SK-N-SH (cell line): ENCODE measurements around the gene HLA-DPB1. TPM values are rescaled to one million over a fixed set of nuclear protein-coding genes. Genes with fewer than 3 reads are reported as not detected.
A peak's percentile ranks its signal among the peaks of the same experiment; 100 is the strongest.

Experiments used
- CTCF ChIA-PET: fragments of 300-600, 350-600 bp; formaldehyde crosslinking; extraction: SDS; loops from one replicate; lab custom pipeline; 2021; lab: Yijun Ruan, JAX
- POLR2A ChIA-PET: fragments of 350-600 bp; sonication (Branson Sonifier 250); formaldehyde crosslinking; extraction: SDS; loops from one replicate; lab custom pipeline; 2020; ENCODE audit warnings: antibody characterized with exemption, inconsistent platforms; lab: Yijun Ruan, JAX
- DNase-seq: peaks from one replicate; pipeline ENCODE4 v3.0.0; 2012
- H2AFZ ChIP-seq: fragments of 200-600 bp; sonication (generic); 2 replicates; pipeline ENCODE4 v1.8.1; 2016; ENCODE audit warnings: antibody characterized with exemption, mild to moderate bottlenecking, low read depth
- H3F3A ChIP-seq: fragments of 200-600 bp; sonication (generic); replicated peaks from 2 replicates; pipeline ENCODE3; 2016; ENCODE audit warnings: antibody characterized with exemption, mild to moderate bottlenecking; ENCODE audit not compliant: insufficient read depth
- H3K27ac ChIP-seq, 2 experiments: fragments of 200-500 bp in 1 of 2; fragments of 200-600 bp in 1 of 2; sonication (Bioruptor generic) in 1 of 2; sonication (generic), shearing (Covaris generic) in 1 of 2; 2 replicates each; pipeline versions ENCODE4 v1.5.1 to v1.6.1; 2014 to 2016; ENCODE audit warnings: low read depth in 2 of 2, inconsistent platforms in 1 of 2, low read length in 1 of 2, mild to moderate bottlenecking in 1 of 2, mixed read lengths in 1 of 2
- H3K27me3 ChIP-seq: fragments of 200-600 bp; sonication (generic), shearing (Covaris generic); 2 replicates; pipeline ENCODE4 v1.6.1; 2016; ENCODE audit warnings: mixed run types; ENCODE audit not compliant: insufficient read depth
- H3K36me3 ChIP-seq, 2 experiments: fragments of 200-500 bp in 1 of 2; fragments of 200-600 bp in 1 of 2; sonication (Bioruptor generic) in 1 of 2; sonication (generic) in 1 of 2; replicated peaks in 1 of 2; 2 replicates each; pipeline versions ENCODE3 to v1.5.1; 2014 to 2016; ENCODE audit warnings: low read length in 1 of 2, mild to moderate bottlenecking in 1 of 2; ENCODE audit not compliant: insufficient read depth in 2 of 2, control insufficient read depth in 1 of 2
- H3K4me1 ChIP-seq, 2 experiments: fragments of 200-500 bp in 1 of 2; fragments of 200-600 bp in 1 of 2; sonication (Bioruptor generic) in 1 of 2; sonication (generic), shearing (Covaris generic) in 1 of 2; 2 replicates each; pipeline versions ENCODE4 v1.5.1 to v1.6.1; 2014 to 2016; ENCODE audit warnings: low read depth in 1 of 2, low read length in 1 of 2, mixed run types in 1 of 2; ENCODE audit not compliant: insufficient read depth in 2 of 2, control insufficient read depth in 1 of 2
- H3K4me2 ChIP-seq: fragments of 200-600 bp; sonication (generic), shearing (Covaris generic); 2 replicates; pipeline ENCODE4 v1.6.1; 2017; ENCODE audit warnings: mixed run types
- H3K4me3 ChIP-seq, 2 experiments: fragments of 200-500 bp in 1 of 2; fragments of 200-600 bp in 1 of 2; sonication (Bioruptor generic) in 1 of 2; sonication (generic), shearing (Covaris generic) in 1 of 2; 2 replicates each; pipeline versions ENCODE4 v1.5.1 to v1.8.1; 2014 to 2016; ENCODE audit warnings: low read depth in 2 of 2, inconsistent platforms in 1 of 2, low read length in 1 of 2, mild to moderate bottlenecking in 1 of 2, mixed read lengths in 1 of 2, moderate library complexity in 1 of 2
- H3K79me2 ChIP-seq: fragments of 200-600 bp; sonication (generic); 2 replicates; pipeline ENCODE4 v1.8.1; 2017; ENCODE audit warnings: mild to moderate bottlenecking; ENCODE audit not compliant: insufficient read depth
- H3K9ac ChIP-seq: fragments of 200-600 bp; sonication (generic); 2 replicates; pipeline ENCODE4 v1.6.1; 2017; ENCODE audit warnings: mixed run types
- H3K9me2 ChIP-seq: fragments of 200-600 bp; sonication (generic); 2 replicates; pipeline ENCODE4 v1.6.1; 2017; ENCODE audit warnings: mixed run types
- H3K9me3 ChIP-seq: fragments of 200-600 bp; sonication (generic); 2 replicates; pipeline ENCODE4 v1.6.1; 2017; ENCODE audit warnings: mixed run types, mild to moderate bottlenecking, moderate library complexity
- H4K20me1 ChIP-seq: fragments of 200-600 bp; sonication (generic); 2 replicates; pipeline ENCODE4 v1.6.1; 2017; ENCODE audit warnings: mild to moderate bottlenecking, mixed run types; ENCODE audit not compliant: insufficient read depth
- CTCF ChIP-seq: fragments of 200-600 bp; sonication (generic); IDR thresholded peaks from 2 replicates; pipeline ENCODE4 v1.6.1; 2017; ENCODE audit warnings: antibody characterized with exemption, mild to moderate bottlenecking, moderate library complexity
- EZH2phosphoT487 ChIP-seq: fragments of 200-600 bp; sonication (generic); IDR thresholded peaks from 2 replicates; pipeline ENCODE4 v1.6.1; 2017; ENCODE audit warnings: low read depth, mixed run types, mild to moderate bottlenecking, antibody characterized with exemption, moderate library complexity, borderline replicate concordance
- MEF2A ChIP-seq: IDR thresholded peaks from 2 replicates; pipeline ENCODE4 v1.4.0; 2012; ENCODE audit warnings: low read depth, borderline replicate concordance
- RAD21 ChIP-seq: IDR thresholded peaks from 2 replicates; pipeline ENCODE4 v1.6.1; 2012; ENCODE audit warnings: mild to moderate bottlenecking, low read length
- RCOR1 ChIP-seq: fragments of 150-350 bp; IDR thresholded peaks from 2 replicates; pipeline ENCODE4 v1.6.1; 2017; ENCODE audit warnings: antibody characterized with exemption, low read length
- REST ChIP-seq: IDR thresholded peaks from 2 replicates; pipeline ENCODE4 v1.6.1; 2012; ENCODE audit warnings: mild to moderate bottlenecking, low read depth, low read length, moderate library complexity
- SMC3 ChIP-seq: IDR thresholded peaks from 2 replicates; pipeline ENCODE4 v1.6.1; 2012; ENCODE audit warnings: low read depth, low read length, improper control_type of control experiment
- WGBS: methylation state at CpG from one replicate; pipeline ENCODE4 v1.1.6; 2017; ENCODE audit warnings: low lambda C conversion rate; 5-methylcytosine and 5-hydroxymethylcytosine counted together
- polyA plus RNA-seq, 3 experiments: library from polyadenylated mRNA; depleted of rRNA; stranded (reverse); fragments of >200 nt; gene quantifications; 2 replicates each; pipeline ENCODE4 v1.2.3, GENCODE V29; 2012

Gene HLA-DPB1
- polyA plus RNA-seq, 1 of the 3 experiments (the other 2 are of a cell fraction) = 2.0 TPM

- Histone ChIP-seq H3K9ac (no peak overlapping the region), H3K4me1 (no peaks in the 10 kb centered on the region; a peak in 1 of 4 replicates), H4K20me1 (no peaks in the 10 kb centered on the region), H3K4me3 (no peak overlapping the region), H2AFZ (no peak overlapping the region), H3K9me3 (no peaks in the 10 kb centered on the region), H3K4me2 (no peak overlapping the region), H3K79me2 (no peaks in the 10 kb centered on the region), H3K9me2 (no peaks in the 10 kb centered on the region)
- WGBS = 31% methylated on average over 9 of the region's 9 CpGs
- ChIA-PET CTCF (interaction anchor here (0.7 to 7.0 kb wide), 8 partner anchors 9 to 131 kb away, joined by 3 to 68 read pairs (median 7); no protein-coding TSS in a partner anchor), POLR2A (no interaction called here)
- TF ChIP-seq RCOR1 (no peak), REST (no peak), MEF2A (no peak)
- TF ChIP-seq, all 33 proteins: peak for 0
- DNase-seq = no peak
- Histone ChIP-seq H3K27ac (no peak overlapping the region), H3K27me3 (peaks cover 37% of the 10 kb centered on the region; the same call in 1 of the 2 replicates), H3K36me3 (no peaks in the 10 kb centered on the region), H3F3A (no peaks in the 10 kb centered on the region)
Observed at GRCh38 chr6:33117811-33118277, 42.1 kb downstream of the HLA-DPB1 start.

GRCh38 chr6:33118525-33119123 is 42.8 kb downstream of the HLA-DPB1 start:
- Histone ChIP-seq H3F3A (no peaks in the 10 kb centered on the region), H3K9me3 (no peaks in the 10 kb centered on the region), H3K27me3 (peaks cover 42% of the 10 kb centered on the region; the same call in 1 of the 2 replicates), H3K4me3 (peak overlapping the region in 1 of 2 experiments; percentile 43; a peak in 1 of 4 replicates), H3K4me1 (no peaks in the 10 kb centered on the region; a peak in 1 of 4 replicates), H4K20me1 (no peaks in the 10 kb centered on the region), H3K79me2 (no peaks in the 10 kb centered on the region), H3K9ac (no peak overlapping the region), H3K4me2 (no peak overlapping the region), H3K36me3 (no peaks in the 10 kb centered on the region), H3K9me2 (no peaks in the 10 kb centered on the region), H2AFZ (no peak overlapping the region), H3K27ac (no peak overlapping the region)
- ChIA-PET CTCF (interaction anchor here (0.6 to 7.0 kb wide), 16 partner anchors 10 to 1004 kb away, joined by 3 to 68 read pairs (median 4); partner anchors contain the start of genes HLA-DMB and HLA-DPB1), POLR2A (no interaction called here)
- 1% methylated on average over 3 of the region's 3 CpGs for WGBS
- peak; percentile 46 for DNase-seq
- TF ChIP-seq CTCF (peak; percentile 88), EZH2phosphoT487 (no peak), SMC3 (peak; percentile 64), RAD21 (peak; percentile 68)
